ENCODE data around the gene KCNRG.
"Not testable (repeated sequence)": the region's sequence is repeated elsewhere in the genome, so short reads cannot be mapped to it uniquely, and the experiment has no call there.

KCNRG gene

GRCh38 chr13:50015258-50015657 is at the start of gene KCNRG:
TSS of gene KCNRG (plus strand) at chr13:50015444. CDS start at chr13:50015494, 50 bp downstream.
- no peak for DNase-seq

- DNase-seq, result no peak
Observed at GRCh38 chr13:49967456-49967855, 47.8 kb upstream of the KCNRG start.

- no peak for DNase-seq
Observed at GRCh38 chr13:49972709-49973108, 42.5 kb upstream of the KCNRG start.

DNA sequence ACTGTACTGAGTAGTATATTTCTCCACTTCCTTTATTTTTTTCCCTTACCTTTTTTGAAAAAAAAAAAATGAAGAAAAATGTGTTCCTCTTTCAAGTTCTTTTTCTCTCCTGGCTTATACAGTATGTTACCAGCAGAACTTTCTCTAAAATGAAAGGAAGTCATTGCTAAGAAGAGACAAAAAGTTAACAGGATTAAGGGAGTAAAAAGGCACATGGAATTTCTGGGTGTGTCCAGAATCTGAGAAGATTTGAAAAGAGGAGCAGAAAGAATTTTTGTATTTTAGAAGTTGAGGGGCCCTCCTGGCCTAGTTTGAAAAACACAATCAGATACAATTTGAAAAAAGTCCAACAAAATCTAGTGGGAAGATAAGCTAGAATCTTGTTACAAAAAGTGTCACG is 39.4 kb upstream of the KCNRG start:
- no peak for DNase-seq

GRCh38 chr13:49976314-49977258 is 38.7 kb upstream of the KCNRG start:
- DNase-seq, result peak; percentile 70

DNA sequence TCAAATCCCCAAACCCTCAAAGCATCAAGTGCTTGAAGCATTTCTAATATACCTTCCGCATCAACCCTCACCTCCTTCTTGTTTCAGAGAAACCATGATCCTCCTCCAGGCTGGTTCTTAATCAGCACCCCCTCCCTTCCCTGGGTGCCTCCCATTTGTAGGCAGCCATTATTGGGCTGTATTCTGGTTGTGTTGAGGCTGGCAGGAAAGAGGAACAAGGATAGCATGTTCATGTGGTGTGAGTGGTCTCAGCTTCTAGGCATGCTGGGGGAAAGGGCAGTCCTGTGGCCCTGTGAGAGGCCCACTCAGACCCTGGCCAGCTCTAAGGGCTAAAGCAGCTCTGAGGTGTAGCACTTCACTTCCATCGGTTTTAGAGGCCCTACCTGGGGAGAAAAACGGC is 37.3 kb upstream of the KCNRG start:
- DNase-seq, result no peak

DNA sequence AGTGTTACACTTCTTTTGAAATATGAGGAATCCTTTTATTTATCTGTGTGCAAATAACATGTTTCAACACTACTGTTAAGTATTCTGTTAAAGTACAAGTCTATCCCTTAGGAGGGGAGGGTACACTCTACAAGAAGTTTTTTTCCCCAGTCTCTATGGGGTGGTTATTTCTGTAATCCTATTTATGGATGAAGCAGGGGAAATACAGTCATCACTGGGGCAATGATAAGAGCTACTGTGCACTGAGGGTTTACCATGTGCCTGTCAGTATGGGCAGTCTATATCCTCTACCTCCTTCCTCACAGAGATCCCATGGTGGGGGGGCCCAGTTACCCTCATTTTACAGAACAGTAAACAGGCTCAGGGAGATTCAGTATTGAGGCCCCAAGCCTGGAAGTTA is 35.0 kb upstream of the KCNRG start:
- no peak for DNase-seq

DNA sequence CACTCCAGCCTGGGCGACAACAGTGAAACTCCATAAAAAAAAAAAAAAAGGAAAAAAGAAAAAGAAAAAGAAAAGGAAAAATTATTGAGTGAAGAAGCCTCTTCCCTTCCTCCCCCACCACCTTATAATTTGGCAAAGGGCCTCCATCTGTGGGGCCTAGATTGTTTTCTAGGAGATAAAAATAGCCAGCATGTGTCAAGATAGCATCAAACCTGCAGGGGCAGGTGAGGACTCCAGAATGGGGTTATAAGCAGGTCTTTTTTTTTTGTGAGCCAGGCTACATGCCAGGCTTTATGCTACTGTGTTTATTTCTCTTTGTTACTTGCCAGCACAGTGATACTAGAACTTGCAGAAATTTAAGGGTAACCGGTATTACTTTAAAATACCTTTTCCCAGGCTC is 30.1 kb upstream of the KCNRG start:
- DNase-seq, result no peak

DNA sequence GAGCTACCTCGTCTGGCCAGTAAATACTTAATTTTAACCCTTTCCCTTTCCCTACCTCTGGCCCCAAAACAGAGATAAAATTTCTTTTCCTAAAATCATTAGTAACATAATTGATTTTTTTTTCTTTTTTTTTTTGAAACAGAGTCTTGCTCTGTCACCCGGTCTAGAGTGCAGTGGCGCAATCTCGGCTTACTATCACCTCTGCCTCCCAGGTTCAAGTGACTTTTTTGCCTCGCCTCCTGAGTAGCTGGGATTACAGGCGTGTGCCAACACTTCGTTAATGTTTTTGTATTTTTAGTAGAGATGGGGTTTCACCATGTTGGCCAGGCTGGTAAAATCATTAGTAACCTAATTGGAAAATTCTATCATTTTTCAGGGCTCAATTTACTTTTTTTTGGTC is 28.8 kb upstream of the KCNRG start:
- DNase-seq, result no peak

GRCh38 chr13:49990612-49991011 is 24.6 kb upstream of the KCNRG start:
- DNase-seq, result not testable (repeated sequence)

GRCh38 chr13:49993111-49993510 is 22.1 kb upstream of the KCNRG start:
- DNase-seq, result no peak

- no peak for DNase-seq
Observed at GRCh38 chr13:49993666-49994065, 21.6 kb upstream of the KCNRG start.

GRCh38 chr13:49995625-49996101 is 19.6 kb upstream of the KCNRG start:
- DNase-seq, result no peak

GRCh38 chr13:49996161-49996915 is 18.9 kb upstream of the KCNRG start:
- peak; percentile 90 for DNase-seq

DNA sequence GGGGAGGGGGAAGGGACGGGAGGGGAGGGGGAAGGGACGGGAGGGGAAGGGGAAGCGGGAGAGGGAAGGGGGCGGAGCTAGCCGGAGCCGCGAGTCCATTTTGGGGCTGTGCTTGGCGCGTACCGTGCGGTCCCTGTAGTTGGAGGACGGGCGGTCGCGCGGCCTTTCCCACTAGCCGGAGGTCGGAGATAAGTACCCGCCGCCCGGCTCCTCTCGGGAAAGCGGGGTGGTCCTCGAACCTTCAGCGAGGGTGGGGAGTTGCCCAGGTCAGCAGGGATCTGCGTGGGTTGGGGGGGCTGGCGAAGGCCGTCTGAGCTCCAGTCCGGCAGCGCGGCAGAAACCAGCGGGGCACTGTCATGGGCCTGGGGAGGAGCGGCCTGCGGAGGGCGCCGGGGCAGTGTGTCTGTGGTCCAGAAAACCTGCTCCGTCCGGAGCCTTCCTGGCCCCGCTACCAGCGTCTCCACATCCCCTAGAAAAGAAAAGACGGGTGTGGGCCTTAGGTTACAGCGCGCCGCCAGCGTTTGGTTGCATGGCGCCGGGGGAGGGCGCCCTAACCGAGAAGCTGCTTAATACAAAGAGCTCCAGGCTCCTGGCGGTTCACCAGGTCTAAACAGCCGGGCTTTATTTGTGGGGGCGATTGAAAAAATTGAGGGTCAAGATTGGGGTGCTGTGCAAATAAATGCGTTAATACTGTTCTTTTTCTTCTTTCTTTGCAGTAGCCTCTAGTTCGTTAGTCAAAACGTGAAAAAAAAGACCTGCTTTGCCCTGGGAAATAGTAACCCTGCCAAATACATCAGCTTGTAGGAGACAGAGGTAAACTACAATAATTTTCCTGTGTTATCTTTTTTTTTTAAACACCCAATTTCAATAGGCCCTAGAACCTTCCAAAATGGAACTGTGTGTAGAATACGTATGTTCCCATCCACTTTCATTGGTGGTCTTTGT is 18.0 kb upstream of the KCNRG start, which contains the start of gene TRIM13:
Gene TRIM13, plus strand, starts transcription at position 92 of the 945 bp plus-strand sequence. CDS start 14,899 bp downstream, outside the sequence.
- peak; percentile 90 for DNase-seq

- DNase-seq, result no peak
Observed at GRCh38 chr13:49997955-49998354, 17.3 kb upstream of the KCNRG start.

DNA sequence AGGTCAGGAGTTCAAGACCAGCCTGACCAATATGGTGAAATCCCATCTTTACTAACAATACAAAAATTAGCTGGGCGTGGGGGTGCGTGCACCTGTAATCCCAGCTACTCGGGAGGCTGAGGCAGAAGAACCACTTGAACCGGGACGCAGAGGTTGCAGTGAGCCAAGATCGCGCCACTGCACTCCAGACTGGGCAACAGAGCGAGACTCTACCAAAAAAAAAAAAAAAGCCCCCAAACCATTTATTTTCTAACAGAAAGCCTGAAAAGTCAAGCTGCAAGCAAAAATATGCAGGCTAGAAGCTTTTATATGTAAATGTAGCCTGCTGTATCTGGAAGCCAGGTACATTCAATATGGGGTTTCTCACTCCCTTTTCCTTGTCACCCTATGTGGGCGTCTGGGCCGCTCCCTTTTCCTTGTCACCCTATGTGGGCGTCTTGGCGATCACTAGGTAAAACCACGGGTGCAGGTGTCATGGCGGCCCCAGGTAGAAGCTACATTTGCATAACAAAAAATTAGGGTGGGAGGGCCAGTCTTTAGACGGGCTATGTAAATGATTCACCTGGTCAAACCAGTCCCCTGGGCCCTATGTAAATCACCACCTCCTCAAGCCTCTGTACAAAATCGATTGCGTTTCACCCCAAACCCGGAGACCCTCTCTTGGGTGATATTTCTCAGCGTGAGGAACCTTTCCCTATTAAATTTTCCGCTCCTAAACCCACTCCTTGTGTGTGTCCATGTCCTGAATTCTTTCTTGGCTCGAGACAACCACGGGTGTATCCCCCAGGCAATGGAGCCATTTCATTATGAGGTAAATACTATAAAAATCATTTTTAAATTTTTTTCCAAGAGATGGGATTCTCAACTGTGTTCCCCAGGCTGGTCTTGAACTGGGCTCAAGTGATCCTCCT is 16.3 kb upstream of the KCNRG start:
- no peak for DNase-seq

DNA sequence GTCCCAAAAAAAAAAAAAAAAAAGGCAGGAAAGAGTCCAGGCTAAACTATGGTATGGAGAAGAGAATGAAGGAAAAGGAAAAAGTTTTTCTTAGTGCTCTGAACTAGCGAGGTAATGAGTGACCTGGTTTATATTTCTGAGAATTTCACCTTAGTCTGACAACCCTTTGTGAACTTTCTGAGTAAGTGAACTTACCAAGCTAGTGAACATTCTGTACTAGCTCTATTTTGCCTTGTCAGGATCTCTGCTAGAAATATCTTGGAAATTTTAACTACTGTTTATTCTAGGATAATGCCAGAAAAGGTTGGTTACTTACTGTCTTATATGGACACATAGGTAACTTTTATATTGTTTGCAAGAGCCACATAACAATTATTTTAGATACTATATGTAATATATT is 14.0 kb upstream of the KCNRG start:
- DNase-seq, result no peak

DNA sequence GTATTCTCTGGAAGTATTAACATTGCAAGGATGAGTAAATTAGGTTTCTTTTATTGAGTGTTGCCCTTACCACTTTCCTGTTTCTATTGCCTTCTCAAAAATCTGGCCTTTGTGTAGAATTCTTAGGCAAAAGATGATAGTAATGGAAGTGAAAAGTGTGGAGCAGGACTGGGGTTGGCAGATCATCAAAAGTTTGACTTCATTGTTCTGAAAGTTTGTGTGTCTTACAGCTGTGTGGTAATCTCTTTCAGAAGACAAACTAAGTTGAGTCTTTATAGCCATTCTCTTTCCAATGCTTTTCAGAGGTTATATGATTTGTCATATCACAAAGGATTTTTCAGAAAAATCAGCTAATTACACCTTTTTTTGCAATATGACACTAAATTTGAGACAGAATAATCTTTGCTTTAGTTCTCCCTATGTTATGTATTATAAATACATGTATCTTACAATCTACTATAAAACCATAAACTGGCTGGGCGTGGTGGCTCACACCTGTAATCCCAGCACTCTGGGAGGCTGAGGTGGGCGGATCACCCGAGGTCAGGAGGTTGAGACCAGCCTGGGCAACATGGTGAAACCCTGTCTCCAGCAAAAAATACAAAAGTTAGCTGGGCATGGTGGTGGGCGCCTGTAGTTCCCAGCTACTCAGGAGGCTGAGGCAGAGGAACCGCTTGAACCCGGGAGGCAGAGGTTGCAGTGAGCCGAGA is 8.7 kb upstream of the KCNRG start:
- DNase-seq, result no peak

DNA sequence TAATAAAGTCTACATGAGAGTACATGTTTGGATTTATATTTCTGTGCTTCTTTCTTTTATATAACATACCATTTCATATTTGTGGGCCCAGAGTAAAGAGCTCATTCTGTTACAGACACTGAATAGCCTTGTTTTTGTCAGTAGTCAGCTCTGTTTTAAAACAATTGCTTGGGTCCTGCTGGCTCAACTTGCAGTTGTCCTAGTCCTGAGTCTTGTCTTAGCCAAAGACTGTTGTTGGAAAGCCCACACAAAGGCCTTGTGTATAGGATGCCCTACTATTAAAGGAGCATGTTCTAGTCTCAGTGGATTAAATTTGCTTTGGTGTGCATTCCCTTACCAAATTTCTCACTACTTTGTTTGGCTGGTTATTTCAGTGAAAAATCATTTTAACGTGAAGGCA is 3.8 kb upstream of the KCNRG start:
- no peak for DNase-seq

Measured in NCI-H146 (cell line).